ENCODE results near the gene ZSCAN16.

The ZSCAN16 gene

GRCh38 chr6:28124971-28125353 is 553 bp downstream of the ZSCAN16 start:
- H3K27ac ChIP-seq = peak overlapping the region; percentile 18
- no peak for DNase-seq (ENCODE audit: low read depth, low spot score)

GRCh38 chr6:28125401-28125800 is 992 bp downstream of the ZSCAN16 start:
- no peak for DNase-seq (ENCODE audit: low read depth, low spot score)
- no peak overlapping the region for H3K27ac ChIP-seq

- DNase-seq (ENCODE audit: low read depth, low spot score) = no peak
- H3K27ac ChIP-seq = no peak overlapping the region
These were observed 9.6 kb downstream of the ZSCAN16 start for GRCh38 chr6:28134015-28134414.

- no peak overlapping the region for H3K27ac ChIP-seq
- DNase-seq (ENCODE audit: low read depth, low spot score) = no peak
These were observed 10.3 kb downstream of the ZSCAN16 start for GRCh38 chr6:28134716-28135115.

GRCh38 chr6:28135393-28135792 is 11.0 kb downstream of the ZSCAN16 start:
- no peak overlapping the region for H3K27ac ChIP-seq
- no peak for DNase-seq (ENCODE audit: low read depth, low spot score)

- H3K27ac ChIP-seq = peak overlapping the region; percentile 70
- DNase-seq (ENCODE audit: low read depth, low spot score) = peak; percentile 40
These were observed 12.4 kb downstream of the ZSCAN16 start for GRCh38 chr6:28136585-28137504.

- no peak for DNase-seq (ENCODE audit: low read depth, low spot score)
- H3K27ac ChIP-seq = peak overlapping the region; percentile 70
These were observed 13.1 kb downstream of the ZSCAN16 start for GRCh38 chr6:28137505-28137981.

- DNase-seq (ENCODE audit: low read depth, low spot score) = no peak
- no peak overlapping the region for H3K27ac ChIP-seq
These were observed 15.6 kb downstream of the ZSCAN16 start for GRCh38 chr6:28139860-28140543.

GRCh38 chr6:28140616-28141015 is 16.2 kb downstream of the ZSCAN16 start:
- no peak overlapping the region for H3K27ac ChIP-seq
- no peak for DNase-seq (ENCODE audit: low read depth, low spot score)

GRCh38 chr6:28141500-28142329 is 17.3 kb downstream of the ZSCAN16 start, which contains the start of gene ZKSCAN8:
Gene ZKSCAN8 (plus strand): TSS chr6:28141883. CDS start chr6:28148408, 6,525 bp downstream.
- H3K27ac ChIP-seq = peak within 1 kb of the TSS; percentile 37
- no peak for DNase-seq (ENCODE audit: low read depth, low spot score)

GRCh38 chr6:28142446-28142845 is 18.0 kb downstream of the ZSCAN16 start:
- H3K27ac ChIP-seq = no peak overlapping the region
- DNase-seq (ENCODE audit: low read depth, low spot score) = no peak

- no peak for DNase-seq (ENCODE audit: low read depth, low spot score)
- no peak overlapping the region for H3K27ac ChIP-seq
These were observed 20.8 kb downstream of the ZSCAN16 start for GRCh38 chr6:28145231-28145630.

- no peak for DNase-seq (ENCODE audit: low read depth, low spot score)
- no peak overlapping the region for H3K27ac ChIP-seq
These were observed 28.1 kb downstream of the ZSCAN16 start for GRCh38 chr6:28152531-28152930.

GRCh38 chr6:28153546-28153945 is 29.1 kb downstream of the ZSCAN16 start:
- no peak for DNase-seq (ENCODE audit: low read depth, low spot score)
- H3K27ac ChIP-seq = no peak overlapping the region

- no peak overlapping the region for H3K27ac ChIP-seq
- DNase-seq (ENCODE audit: low read depth, low spot score) = no peak
These were observed 29.9 kb downstream of the ZSCAN16 start for GRCh38 chr6:28154357-28154756.

- H3K27ac ChIP-seq = no peak overlapping the region
- DNase-seq (ENCODE audit: low read depth, low spot score) = no peak
These were observed 33.9 kb downstream of the ZSCAN16 start for GRCh38 chr6:28158318-28158717.

- no peak overlapping the region for H3K27ac ChIP-seq
- no peak for DNase-seq (ENCODE audit: low read depth, low spot score)
These were observed 34.7 kb downstream of the ZSCAN16 start for GRCh38 chr6:28159029-28159607.

- H3K27ac ChIP-seq = no peak overlapping the region
- no peak for DNase-seq (ENCODE audit: low read depth, low spot score)
These were observed 35.8 kb downstream of the ZSCAN16 start for GRCh38 chr6:28160233-28160632.

GRCh38 chr6:28161410-28162079 is 37.1 kb downstream of the ZSCAN16 start:
- no peak overlapping the region for H3K27ac ChIP-seq
- no peak for DNase-seq (ENCODE audit: low read depth, low spot score)

Measured in epithelial cell of prostate (primary cell).